CD4-positive, alpha-beta T cell treated with Interleukin-2 at 100 ng/mL for 4 hours (primary cell): ENCODE results near the gene CCDC150.
"Not testable (repeated sequence)": the region's sequence is repeated elsewhere in the genome, so short reads cannot be mapped to it uniquely, and the experiment has no call there.

ENCODE experiments used
- DNase-seq: peaks from one replicate; pipeline ENCODE4 v3.0.0-alpha.2; 2020; ENCODE audit warnings: low spot score

The CCDC150 gene

DNA sequence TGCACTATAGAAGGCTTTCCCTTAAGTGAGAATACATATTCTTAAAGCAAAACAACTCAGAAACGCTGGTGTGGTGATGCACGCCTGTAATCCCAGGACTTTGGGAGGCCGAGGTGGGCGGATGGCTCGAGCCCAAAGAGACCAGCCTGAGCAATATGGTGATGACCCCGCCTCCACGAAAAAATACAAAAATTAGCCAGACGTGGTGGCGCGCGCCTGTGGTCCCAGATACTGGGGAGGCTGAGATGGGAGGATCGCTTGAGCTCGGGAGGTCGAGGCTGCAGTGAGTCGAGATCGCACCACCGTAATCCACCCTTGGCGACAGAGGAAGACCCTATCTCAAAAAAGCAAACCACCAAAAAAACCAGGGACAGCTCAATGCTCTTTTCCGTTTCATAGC lies 750 bp upstream of the CCDC150 start:
- DNase-seq, result no peak

DNA sequence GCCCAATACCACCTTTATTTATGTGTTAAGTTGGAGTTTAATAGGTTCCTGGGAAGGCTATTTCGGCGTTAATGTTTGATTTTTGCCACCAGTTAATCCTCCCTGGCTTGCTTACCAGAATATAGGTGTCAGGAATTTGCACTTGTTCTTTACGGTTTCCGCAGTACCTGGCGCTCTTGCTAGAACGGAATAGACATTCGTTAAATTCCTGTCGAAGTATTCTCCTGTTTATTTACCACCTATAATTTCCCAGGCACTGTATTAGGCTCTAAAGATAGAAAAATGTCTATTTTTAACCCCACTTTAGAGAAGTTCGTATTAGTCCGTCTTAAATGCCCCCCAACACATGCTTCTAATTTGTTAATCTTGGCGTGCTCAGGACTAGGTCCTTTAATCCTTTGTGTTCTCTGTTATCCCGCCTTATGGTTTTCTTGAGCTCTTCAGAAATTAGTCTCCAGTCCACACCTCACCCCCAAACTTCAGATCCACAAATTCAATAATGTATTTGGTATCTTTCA lies 575 bp downstream of the CCDC150 start:
- DNase-seq, result no peak

DNA sequence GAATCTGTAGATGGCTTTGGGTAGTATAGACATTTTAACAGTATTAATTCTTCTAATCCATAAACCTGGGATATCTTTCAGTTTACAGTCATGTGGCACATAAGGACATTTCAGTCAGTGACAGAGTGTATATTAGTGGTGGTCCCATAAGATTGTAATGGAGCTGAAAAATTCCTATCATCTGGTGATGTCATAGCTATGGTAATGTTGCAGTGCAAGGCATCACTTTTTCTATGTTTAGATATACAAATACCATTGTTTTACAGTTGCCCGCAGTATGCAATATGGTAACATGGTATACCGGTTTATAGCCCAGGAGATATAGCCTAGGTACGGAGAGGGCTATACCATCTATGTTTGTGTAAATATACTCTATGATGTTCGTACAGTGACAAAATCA lies 9.7 kb downstream of the CCDC150 start:
- no peak for DNase-seq

DNA sequence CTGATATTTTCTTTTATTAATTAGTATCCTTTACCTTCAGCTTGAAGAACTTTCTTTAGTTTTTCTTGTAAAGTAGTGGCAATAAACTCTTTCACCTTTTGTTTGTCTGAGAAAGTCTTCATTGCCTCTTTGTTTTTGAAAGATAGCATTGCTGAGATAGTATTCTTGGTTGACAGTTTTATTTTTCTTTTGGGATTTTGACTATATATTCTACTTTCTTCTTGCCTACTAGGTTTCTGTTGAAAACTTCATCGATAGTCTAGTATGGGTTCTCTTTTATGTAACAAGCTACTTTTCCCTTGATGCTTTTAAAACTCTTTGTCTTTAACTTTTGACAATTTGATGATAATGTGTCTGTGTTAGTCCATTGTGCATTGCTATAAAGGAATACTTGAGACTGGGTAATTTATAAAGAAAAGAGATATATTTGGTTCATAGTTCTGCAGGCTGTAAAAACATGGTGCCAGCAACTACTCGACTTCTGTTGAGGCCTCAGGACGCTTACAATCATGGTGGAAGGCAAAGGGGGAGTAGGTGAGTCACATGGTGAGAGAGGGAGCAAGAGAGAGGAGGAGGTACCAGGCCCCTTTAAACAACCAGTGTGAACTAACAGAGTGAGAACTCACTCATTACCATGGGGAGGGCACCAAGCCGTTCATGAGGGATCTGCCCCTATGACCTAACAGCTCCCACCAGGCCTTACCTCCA lies 12.0 kb downstream of the CCDC150 start:
- DNase-seq, result no peak

DNA sequence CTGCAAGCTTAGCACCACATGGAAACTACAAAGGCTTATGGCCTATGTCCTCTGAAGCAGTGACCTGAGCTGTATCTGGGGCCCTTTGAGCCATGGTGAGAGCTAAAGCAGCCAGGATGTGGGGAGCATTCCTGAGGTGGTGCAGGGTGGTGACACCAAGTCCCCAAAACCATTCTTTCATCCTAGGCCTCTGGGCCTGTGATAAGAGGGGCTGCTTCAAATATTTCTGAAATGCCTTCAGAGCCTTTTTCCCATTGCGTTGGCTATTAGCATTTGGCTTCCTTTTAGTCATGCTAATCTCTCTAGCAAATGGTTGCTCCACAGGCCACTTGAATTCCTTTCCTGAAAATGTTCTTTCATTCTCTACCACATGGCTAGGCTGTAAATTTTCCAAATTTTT lies 13.4 kb downstream of the CCDC150 start:
- DNase-seq, result no peak

DNA sequence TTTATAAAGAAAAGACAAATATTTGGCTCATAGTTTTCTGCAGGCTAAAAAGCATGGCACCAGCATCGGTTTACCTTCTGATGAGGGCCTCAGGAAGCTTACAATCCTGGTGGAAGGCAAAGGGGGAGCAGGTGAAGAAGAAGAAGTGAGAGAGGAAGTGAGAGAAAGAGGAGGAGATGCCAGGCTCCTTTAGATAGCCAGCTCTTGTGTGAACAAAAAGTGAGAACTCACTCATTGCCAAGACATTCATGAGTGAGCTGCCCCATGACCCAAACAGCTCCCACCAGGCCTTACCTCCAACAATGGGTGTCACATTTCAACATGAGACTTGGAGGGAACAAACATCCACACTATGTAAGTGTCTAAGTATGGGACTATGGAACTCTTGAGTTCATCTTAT lies 14.3 kb downstream of the CCDC150 start:
- no peak for DNase-seq

DNA sequence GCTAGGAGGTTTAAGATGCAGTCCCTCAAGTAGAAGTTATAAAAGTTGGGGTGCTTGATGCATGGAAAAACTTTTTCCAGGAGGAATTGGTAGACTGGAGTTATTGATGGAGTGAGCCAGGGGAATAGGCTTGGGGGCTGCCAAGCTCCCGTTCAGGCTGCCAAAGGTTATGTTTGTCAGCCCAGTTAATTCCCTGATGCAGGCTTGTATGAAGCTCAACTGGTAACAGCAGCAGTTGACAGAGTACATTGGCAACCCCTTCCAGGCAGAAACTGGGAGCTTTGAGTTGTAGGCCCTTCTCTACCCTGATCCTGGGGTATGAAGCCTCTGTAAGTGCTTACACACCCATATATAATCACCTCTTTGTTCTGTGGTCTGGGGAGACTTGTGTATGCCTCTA lies 16.2 kb downstream of the CCDC150 start:
- no peak for DNase-seq

DNA sequence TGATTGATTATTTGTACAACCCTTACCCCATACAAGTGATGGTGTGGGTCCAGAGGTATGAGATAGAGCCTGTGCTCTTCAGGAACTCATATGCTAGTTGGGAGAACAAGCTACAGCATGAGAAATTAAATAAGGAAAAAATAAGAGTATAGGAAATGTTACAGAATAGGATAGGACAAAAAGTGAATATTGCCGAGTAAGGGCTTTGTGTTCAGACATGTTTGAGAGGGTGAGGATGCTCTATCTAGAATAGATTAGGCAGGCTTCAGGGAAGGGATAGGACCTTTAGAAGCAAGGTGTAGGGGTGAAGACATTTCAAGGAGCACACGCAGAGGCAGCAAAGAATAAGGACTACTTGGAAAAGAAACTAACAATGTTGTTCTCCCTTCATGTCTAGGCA lies 17.8 kb downstream of the CCDC150 start:
- no peak for DNase-seq

DNA sequence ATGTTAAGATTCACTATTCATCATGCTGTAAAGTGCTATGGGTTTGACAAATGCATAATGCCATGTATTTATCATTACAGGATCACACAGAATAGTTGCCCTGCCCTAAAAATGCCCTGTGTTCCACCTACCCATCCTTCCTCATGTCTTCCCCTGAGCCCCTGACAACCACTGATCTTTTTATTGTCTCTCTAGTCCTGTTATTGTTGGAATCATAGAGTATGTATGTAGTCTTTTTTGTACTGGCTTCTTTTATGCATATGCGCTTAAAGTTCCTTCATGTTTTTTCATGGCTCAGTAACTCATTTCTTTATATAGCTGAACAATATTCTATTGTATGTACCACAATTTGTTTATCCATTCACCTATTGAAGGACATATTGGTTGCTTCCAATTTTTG lies 20.3 kb downstream of the CCDC150 start:
- no peak for DNase-seq

DNA sequence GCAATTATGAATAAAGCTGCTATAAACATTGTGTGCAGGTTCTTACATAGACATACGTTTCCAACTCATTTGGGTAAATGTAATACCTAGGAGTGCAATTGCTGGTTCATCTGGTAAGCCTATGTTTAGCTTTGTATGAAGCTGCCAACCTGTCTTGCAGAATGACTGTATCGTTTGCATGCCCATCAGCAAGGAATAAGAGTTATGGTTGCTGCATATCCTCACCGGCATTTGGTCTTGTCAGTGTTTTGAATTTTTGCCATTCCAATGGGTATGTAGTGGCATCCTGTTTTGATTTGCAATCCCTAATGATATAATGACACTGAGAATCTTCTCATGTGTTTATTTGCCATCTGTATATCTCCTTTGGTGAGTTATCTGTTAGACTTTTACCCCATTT lies 20.7 kb downstream of the CCDC150 start:
- DNase-seq, result no peak

DNA sequence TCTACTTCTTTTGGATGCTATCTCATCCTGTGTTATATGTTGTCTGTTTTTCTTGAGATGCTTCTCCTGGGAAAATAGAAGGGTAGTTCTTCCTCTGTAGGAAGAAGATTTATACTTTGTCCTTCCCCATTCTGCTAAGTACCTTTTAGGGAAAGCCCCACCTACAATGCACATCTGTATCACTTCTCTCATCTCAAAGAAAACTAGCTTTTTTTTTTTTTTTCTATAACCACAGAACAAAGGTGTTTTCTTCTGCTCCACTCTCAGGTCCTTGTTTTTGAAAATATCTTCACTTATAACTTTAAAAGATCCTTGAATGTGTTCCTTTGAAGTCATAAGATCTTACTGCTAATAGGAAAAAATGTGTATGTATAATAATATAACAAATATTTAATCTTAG lies 30.8 kb downstream of the CCDC150 start:
- no peak for DNase-seq

DNA sequence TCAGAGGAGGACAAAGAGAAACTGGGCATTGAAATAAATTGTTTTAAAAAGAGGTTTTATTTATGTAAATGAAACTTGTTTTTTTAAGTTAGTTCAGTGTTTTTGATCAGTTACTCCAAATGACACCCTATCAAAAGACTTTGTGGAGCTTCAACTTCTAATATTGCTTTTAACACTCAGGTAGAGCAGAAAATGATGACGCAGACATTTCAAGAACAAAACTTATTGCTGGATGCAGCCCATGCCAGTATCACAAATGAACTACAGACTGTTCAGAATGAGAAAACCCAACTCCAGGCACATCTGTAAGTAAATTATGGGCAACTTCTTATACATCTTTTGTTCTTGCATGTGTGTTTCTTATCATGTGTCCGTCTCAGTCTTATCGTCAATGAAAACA lies 36.4 kb downstream of the CCDC150 start:
- no peak for DNase-seq

DNA sequence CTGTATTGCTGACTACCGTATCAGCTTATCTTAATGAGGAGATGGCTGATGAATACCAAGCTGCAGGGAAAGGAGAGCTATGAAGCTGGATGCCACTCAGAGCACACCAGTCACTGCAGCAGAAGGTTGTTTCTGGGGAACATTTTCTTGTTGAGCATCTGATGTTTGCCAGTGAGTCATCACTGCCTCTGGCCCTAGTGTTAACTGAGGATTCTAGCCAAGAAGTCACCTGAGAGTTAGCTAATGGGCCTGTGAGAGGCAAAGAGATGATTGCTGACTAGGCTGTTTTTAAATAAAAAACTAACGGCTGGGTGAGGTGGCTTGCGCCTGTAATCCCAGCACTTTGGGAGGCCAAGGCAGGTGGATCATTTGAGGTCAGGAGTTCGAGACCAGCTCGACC lies 37.9 kb downstream of the CCDC150 start:
- no peak for DNase-seq

DNA sequence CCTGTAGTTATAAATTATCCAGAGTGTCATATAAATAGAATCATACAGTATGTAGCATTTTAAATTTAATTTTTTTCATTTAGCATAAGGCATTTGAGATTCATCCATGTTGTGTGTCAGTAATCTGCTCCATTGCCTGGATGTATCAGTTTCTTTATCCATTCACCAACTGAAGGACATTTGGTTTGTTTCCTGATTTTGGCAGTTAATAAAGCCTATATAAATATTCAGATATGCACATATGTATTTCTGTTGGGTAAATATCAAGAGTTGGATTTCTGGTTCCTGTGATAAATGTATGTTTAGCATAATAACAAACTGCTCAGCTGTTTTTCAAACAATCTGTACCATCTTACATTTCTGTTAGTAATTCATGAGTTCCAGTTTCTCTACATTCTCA lies 39.9 kb downstream of the CCDC150 start:
- DNase-seq, result no peak

DNA sequence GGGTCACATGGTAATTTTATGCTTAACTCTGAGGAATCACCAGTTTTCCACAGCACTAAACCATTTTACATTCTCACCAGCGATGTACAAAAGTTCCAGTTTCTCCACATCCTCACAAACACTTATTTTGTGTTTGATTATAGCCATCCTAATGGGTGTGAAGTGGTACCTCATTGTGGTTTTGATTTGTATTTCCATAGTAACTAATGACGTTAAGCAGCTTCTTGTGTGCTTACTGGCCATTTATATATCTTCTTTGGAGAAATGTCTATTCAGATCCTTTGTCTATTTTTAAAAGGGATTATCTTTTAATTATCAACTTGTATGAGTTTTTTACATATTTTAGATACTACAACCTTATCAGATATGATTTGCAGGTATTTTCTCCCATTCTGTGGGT lies 42.0 kb downstream of the CCDC150 start:
- DNase-seq, result no peak

DNA sequence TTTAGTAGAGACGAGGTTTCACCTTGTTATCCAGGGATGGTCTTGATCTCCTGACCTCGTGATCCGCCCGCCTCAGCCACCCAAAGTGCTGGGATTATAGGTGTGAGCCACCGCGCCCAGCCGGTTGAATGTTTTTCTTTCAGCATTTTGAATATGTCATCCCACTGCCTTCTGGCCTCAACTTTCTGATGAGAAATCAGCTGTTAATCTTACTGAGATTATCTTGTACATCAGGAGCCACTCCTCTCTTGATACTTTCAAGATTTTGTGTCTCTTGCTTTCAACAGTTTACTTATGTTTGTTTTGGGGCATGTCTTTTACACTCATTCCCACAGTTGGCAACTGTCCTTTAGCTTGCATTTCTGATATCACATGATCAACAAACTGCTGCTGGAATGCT lies 46.3 kb downstream of the CCDC150 start:
- no peak for DNase-seq

DNA sequence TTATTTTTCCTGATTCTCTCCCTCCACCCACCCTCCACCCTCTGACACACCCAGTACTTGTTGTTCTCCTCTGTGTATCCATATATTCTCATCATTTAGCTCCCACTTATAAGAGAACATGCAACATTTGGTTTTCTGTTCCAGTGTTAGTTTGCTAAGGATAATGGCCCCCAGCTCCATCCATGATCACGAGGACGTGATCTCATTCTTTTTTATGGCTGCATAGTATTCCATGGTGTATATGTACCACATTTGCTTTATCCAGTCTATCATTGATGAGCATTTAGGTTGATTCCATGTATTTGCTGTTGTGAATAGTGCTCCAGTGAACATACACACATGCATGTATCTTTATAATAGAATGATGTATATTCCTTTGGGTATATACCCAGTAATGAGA lies 47.2 kb downstream of the CCDC150 start:
- DNase-seq, result not testable (repeated sequence)

DNA sequence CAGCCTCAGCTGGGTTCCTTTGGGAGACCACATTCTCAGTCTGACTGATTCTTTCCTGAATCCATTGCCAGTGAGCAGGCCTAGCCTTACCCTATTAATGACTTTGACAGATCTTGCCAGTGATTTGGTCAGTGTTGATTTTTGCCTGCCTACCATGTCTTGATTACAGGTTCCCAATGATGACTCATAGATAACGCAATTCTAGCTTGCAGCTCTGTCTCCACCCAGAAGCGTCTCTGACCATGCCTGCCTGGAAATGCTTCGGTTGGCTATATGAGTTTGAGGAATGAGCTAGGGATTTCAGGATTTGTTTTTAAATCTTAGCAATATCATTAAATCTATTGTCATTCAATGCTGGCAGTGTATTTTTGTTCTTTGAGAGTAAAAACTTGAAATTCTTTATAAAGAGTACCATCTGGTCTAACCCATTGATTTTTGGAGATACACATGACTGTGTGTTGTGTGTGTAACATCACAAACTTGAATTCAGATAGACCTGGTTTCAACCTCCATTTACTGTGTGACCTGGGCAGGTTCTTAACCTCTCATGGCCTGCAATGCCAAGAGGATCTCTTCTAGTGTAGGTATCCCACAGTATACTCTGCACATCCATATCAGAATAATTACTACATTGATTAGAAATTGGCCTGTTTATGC lies 57.0 kb downstream of the CCDC150 start:
- DNase-seq, result no peak

DNA sequence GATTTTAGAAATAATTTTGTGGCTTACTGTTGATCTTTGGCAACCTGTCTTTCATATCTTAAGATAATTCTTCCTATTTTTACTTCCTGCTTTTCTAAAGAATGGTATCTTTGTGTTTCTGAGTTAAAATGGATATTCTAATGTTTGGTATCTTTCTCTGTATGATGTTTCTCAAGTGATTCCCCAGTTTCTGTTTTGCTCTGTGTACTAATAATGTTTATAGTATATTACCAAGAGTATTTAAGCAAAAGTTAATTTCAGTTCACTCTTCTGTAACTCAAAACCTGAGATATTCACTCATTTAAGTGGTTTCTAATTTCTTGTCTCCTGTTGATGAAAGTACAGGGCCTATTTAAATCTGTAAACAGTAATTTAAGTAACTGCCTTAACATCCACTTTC lies 58.3 kb downstream of the CCDC150 start:
- no peak for DNase-seq

DNA sequence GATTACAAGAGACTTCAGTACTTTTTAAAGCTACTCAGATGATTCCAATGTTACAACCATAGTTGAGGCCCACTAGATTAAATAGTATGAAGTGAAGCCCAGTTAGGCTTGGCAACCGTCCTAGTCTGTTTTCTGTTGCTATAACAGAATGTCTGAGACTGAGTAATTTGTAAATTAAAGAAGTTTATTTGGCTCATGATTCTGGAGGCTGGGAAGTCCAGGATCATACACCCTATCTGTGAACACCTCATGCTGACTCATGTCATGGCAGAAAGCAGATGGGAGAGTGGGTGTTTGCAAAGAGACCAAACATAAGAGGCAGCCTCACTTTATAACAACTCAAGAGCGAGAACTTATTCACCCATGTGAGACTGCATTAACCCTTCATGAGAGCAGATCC lies 63.1 kb downstream of the CCDC150 start:
- DNase-seq, result no peak

DNA sequence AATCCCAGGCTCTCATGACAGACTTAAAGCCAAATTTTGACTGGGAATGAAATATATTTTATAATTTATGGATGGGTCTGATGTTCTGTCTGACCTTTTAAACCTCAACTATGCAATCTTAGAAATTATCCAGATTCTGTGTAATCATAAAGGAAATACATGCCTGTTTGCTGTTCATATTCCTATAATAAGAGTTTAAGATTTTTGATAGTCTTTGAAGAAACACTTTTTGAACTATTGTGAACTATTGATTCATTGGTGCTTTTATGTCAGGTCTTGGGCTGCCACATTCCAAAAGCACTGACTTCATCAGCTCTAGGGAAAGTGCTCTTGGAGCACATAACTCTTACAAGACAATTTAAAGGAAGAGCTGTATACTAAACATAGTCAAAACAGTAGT lies 64.2 kb downstream of the CCDC150 start:
- DNase-seq, result no peak

DNA sequence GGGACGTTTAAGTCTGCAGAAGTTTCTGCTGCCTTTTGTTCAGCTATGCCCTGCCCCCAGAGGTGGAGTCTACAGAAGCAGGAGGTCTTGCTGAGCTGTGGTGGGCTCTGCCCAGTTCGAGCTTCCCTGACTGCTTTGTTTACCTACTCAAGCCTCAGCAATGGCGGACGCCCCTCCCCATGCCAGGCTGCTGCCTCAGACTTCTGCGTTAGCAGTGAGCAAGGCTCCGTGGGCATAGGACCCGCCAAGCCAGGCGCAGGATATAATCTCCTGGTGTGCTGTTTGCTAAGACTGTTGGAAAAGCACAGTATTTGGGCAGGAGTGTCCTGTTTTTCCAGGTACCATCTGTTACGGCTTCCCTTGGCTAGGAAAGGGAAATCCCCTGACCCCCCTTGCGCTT lies 70.5 kb downstream of the CCDC150 start:
- DNase-seq, result not testable (repeated sequence)

DNA sequence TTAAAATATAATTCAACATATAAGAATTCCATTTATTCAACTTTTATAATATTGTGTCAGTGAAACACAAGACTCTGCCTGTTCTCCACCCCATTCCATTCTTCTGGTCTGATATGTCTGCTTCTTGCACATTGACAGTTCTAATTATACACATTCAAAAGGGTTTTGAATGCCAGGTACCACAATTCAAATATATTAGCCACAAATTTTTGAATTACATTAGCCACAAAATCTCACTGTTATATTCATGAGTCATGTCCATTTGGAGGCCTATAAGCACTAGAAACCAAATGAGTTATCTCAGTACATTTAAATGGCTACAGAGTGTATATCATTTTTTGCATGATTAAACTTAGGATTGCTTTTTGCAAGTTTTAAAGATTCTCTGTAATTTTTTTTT lies 72.1 kb downstream of the CCDC150 start:
- DNase-seq, result no peak

DNA sequence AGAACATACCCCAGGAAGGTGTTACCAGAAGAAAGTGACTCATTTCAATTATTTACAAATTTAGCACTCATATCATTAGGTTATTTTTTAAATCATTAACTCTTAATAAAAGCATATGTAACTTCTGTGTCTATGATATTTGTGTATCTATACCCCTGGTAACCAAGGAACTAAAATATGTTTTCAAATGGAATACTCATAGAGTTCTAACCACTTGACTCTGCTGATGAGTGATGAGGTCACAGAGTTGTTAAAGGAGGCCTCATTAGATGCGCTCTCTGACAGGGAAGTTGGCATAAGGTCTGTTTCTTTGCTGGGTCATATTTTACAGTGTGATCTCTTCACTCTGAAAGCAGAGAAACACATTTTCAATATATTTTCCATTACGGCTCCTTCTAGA lies 73.4 kb downstream of the CCDC150 start:
- DNase-seq, result no peak
